Uterus (tissue), 2 donors: ENCODE results near the gene PTGES2.

Experiments used
- CTCF ChIP-seq, 4 experiments: fragments of 200-600 bp in 2 of 4; fragments of 450-650 bp in 2 of 4; sonication (generic) in 2 of 4; IDR thresholded peaks; one replicate each; pipeline ENCODE4 v1.5.1; 2016 to 2019; ENCODE audit warnings: antibody characterized with exemption in 4 of 4, mild to moderate bottlenecking in 2 of 4, moderate library complexity in 1 of 4
- POLR2A ChIP-seq, 2 donors: fragments of 450-650 bp; IDR thresholded peaks; one replicate each; pipeline ENCODE4 v1.6.1; 2016; ENCODE audit warnings: antibody characterized with exemption in 2 of 2, mild to moderate bottlenecking in 1 of 2, moderate library complexity in 1 of 2

- no peak for TF ChIP-seq CTCF (IDR thresholded peaks at IDR 0.05)
- TF ChIP-seq POLR2A (IDR thresholded peaks at IDR 0.05), result no peak
Observed at GRCh38 chr9:128080206-128080605, 47.3 kb downstream of the PTGES2 start.
